ENCODE measurements around the gene PPP2R2C. TPM values are rescaled to one million over a fixed set of nuclear protein-coding genes. Genes with fewer than 3 reads are reported as not detected.

PPP2R2C gene
- total and polyA plus RNA-seq, 2 of the 4 experiments (the other 2 are of a cell fraction), result 0.03 TPM; not detected in 1

DNA sequence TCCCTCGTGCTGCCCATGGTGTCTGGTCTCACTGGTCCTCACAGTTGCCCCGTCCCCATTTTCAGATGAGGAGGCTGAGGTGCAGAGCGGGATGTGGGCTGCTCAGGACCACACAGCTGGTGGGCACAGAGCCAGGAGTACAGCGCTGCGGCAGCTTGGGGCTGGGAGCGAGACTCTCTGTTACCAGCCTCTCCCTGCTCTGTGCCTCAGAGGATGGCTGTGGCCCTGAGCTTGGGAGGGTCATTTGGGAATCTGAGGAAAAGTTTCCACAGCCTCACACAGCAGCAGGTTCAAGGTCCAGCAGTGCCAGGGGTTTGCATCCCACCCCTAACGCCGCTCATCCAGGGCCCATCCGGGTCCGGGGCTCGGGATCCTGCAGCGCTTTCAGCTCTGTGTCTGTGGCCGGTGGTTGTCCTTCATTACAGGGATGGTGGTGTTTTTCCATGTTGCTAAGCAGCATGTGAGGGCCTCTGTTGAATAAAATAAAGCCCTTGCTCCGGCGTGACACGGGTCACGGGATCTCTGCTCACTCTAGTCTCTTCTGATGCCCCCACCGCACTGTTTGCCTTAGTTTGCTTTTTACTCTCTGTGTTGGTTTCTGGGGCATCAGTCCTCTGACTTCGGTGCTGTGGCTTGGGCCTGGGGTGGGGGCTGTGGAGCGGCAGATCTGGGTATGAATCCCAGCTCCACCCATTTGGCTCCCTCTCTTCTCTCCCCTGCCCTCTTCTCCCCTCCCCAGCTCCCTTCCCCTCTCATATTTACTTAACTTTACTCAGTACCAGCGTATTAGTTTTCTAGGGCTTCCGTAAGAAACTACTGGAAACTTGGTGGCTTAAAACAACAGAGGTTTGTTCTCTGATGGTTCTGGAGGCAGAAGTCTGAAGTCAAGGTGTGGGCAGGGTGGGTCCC lies 196.3 kb downstream of the PPP2R2C start:
- no peak for DNase-seq

More for the DNA sequence above, 196.3 kb downstream of the PPP2R2C start:
- no peak overlapping the region; the same call in 1 of the 2 replicates for H4K91ac ChIP-seq (ENCODE audit: insufficient read depth, low read depth, low read length)
- no peak overlapping the region for H2BK20ac ChIP-seq (ENCODE audit: low read depth, low read length)
- no peak overlapping the region for H2BK5ac ChIP-seq (ENCODE audit: low read depth, low read length, poor library complexity, severe bottlenecking)
- no peak overlapping the region for H2BK120ac ChIP-seq (ENCODE audit: low read depth, low read length)
- H3K9me1 ChIP-seq (ENCODE audit: insufficient read depth, low read length), result peaks cover 18% of the 10 kb centered on the region
- H2BK15ac ChIP-seq (ENCODE audit: low read depth, low read length), result no peak overlapping the region
- no peak overlapping the region for H3K9ac ChIP-seq (ENCODE audit: low read depth, low read length)
- H3K27me3 ChIP-seq (ENCODE audit: control insufficient read depth, insufficient read depth, low read length), result no peaks in the 10 kb centered on the region
- dilution Hi-C loops (cut with HindIII; ENCODE audit: low sequenced_read_pairs, unreplicated experiment), result no loop called here
- no peaks in the 10 kb centered on the region for H3K9me3 ChIP-seq (ENCODE audit: control insufficient read depth, insufficient read depth, low read length)
- no peak overlapping the region for H4K8ac ChIP-seq (ENCODE audit: low read depth in 2 of 2, low read length in 2 of 2)
- CTCF ChIA-PET, result no interaction called here
- H2AFZ ChIP-seq (replicated peaks; ENCODE audit: low read length, poor library complexity), result peak overlapping the region; percentile 18
- WGBS, 2 experiments (ENCODE audit: extremely low coverage in 2 of 2, insufficient read length in 1 of 2), result no CpG with 5 or more reads among the region's 22 CpGs
- intact Hi-C loops (cut with micrococcal nuclease), result no loop called here
- peak overlapping the region; percentile 2 for H3K4ac ChIP-seq (ENCODE audit: low read depth, low read length)
- H3K56ac ChIP-seq (ENCODE audit: extremely low read depth, insufficient read depth, low read length), result no peak overlapping the region
- BruUV-seq (replicated peaks), result no TSS peak
- no peak overlapping the region for H3K14ac ChIP-seq (replicated peaks; ENCODE audit: low read depth, low read length)
- no peak overlapping the region for H3K4me3 ChIP-seq (ENCODE audit: insufficient read depth, low read depth, low read length)
- peaks cover 37% of the 10 kb centered on the region for H3K4me1 ChIP-seq (ENCODE audit: control insufficient read depth, insufficient read depth, low read length)
- H3K18ac ChIP-seq (ENCODE audit: low read depth, low read length), result no peak overlapping the region
- H2AK5ac ChIP-seq (ENCODE audit: low read depth, low read length), result no peak overlapping the region
- no peak for ATAC-seq (ENCODE audit: low read depth)
- no peak overlapping the region for H2AK9ac ChIP-seq (replicated peaks; ENCODE audit: low read depth, low read length, poor library complexity)
- POLR2A ChIA-PET (ENCODE audit: unreplicated experiment), result no interaction called here
- peaks cover 16 to 58% of the 10 kb centered on the region in 2 experiments for H3K79me1 ChIP-seq (ENCODE audit: low read depth in 1 of 2, low read length in 2 of 2)
- TF ChIP-seq MXI1 (IDR thresholded peaks at IDR 0.05; ENCODE audit: borderline replicate concordance, low read depth, low read length) (no peak), CEBPB (IDR thresholded peaks at IDR 0.05; ENCODE audit: low read depth, low read length) (no peak), RCOR1 (IDR thresholded peaks at IDR 0.05; ENCODE audit: insufficient replicate concordance, low read length) (no peak), SMC3 (IDR thresholded peaks at IDR 0.05; ENCODE audit: low read depth, low read length) (no peak), ELK1 (IDR thresholded peaks at IDR 0.05; ENCODE audit: borderline replicate concordance, low read depth, low read length) (no peak), BHLHE40 (IDR thresholded peaks at IDR 0.05; ENCODE audit: low read depth, low read length) (no peak), MAFK (IDR thresholded peaks at IDR 0.05; ENCODE audit: low read depth, low read length) (no peak), POLR2A (IDR thresholded peaks at IDR 0.05; ENCODE audit: low read depth, low read length) (no peak), MAZ (IDR thresholded peaks at IDR 0.05; ENCODE audit: borderline replicate concordance, low read depth, low read length) (no peak)
- TF ChIP-seq, protein P1, sequence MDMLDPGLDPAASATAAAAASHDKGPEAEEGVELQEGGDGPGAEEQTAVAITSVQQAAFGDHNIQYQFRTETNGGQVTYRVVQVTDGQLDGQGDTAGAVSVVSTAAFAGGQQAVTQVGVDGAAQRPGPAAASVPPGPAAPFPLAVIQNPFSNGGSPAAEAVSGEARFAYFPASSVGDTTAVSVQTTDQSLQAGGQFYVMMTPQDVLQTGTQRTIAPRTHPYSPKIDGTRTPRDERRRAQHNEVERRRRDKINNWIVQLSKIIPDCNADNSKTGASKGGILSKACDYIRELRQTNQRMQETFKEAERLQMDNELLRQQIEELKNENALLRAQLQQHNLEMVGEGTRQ (IDR thresholded peaks at IDR 0.05; ENCODE audit: low read depth, low read length), result no peak
- H3K4me2 ChIP-seq (ENCODE audit: low read depth, low read length), result no peak overlapping the region
- H3K27ac ChIP-seq (ENCODE audit: insufficient read depth, low read length), result no peak overlapping the region
- peaks cover 70% of the 10 kb centered on the region for H4K20me1 ChIP-seq (ENCODE audit: insufficient read depth, low read length)
- H3K23ac ChIP-seq (ENCODE audit: low read depth, low read length), result 0 out of 2 replicates have a peak overlapping the region, but pooled peaks have one; percentile 9
- H4K5ac ChIP-seq (ENCODE audit: low read depth, low read length), result no peak overlapping the region
- in situ Hi-C loops (cut with MboI; ENCODE audit: low sequenced_read_pairs), result no loop called here
- H3K36me3 ChIP-seq (ENCODE audit: control insufficient read depth, insufficient read depth, low read length), result peaks cover 30% of the 10 kb centered on the region; the same call in 1 of the 2 replicates

Data from IMR-90 (cell line).